Loucy (cell line): ENCODE measurements around the gene WNT4.

Experiments used
- H2AFZ ChIP-seq: fragments of 200-600 bp; sonication (generic); 2 replicates; pipeline ENCODE4 v1.6.0; 2016; ENCODE audit warnings: antibody characterized with exemption, mild to moderate bottlenecking, low read length, moderate library complexity
- H3F3A ChIP-seq: fragments of 200-600 bp; 2 replicates; pipeline ENCODE4 v1.6.0; 2016; ENCODE audit warnings: antibody characterized with exemption, low read depth, mild to moderate bottlenecking
- H3K27me3 ChIP-seq: fragments of 200-600 bp; sonication (generic); 2 replicates; pipeline ENCODE4 v1.6.1; 2014; ENCODE audit warnings: low read length, mild to moderate bottlenecking; ENCODE audit not compliant: insufficient read depth, poor library complexity, severe bottlenecking
- H3K36me3 ChIP-seq: fragments of 200-600 bp; sonication (generic); 2 replicates; pipeline ENCODE4 v1.6.1; 2016; ENCODE audit warnings: low read length; ENCODE audit not compliant: insufficient read depth
- H3K4me1 ChIP-seq: fragments of 200-600 bp; sonication (generic); 2 replicates; pipeline ENCODE4 v1.5.1; 2014; ENCODE audit warnings: low read length, mild to moderate bottlenecking; ENCODE audit not compliant: insufficient read depth, poor library complexity, severe bottlenecking
- H3K4me2 ChIP-seq: fragments of 200-600 bp; sonication (generic); 2 replicates; pipeline ENCODE4 v1.6.0; 2014; ENCODE audit warnings: antibody characterized with exemption, low read length, low read depth, mild to moderate bottlenecking; ENCODE audit not compliant: poor library complexity, severe bottlenecking
- H3K4me3 ChIP-seq: fragments of 200-600 bp; sonication (generic); 2 replicates; pipeline ENCODE4 v1.5.1; 2014; ENCODE audit warnings: low read length, mild to moderate bottlenecking, mixed read lengths; ENCODE audit not compliant: poor library complexity, severe bottlenecking
- H3K79me2 ChIP-seq: fragments of 200-600 bp; sonication (generic); 2 replicates; pipeline ENCODE4 v1.6.1; 2014; ENCODE audit warnings: low read length; ENCODE audit not compliant: insufficient read depth
- H3K9ac ChIP-seq: fragments of 200-600 bp; sonication (generic); 2 replicates; pipeline ENCODE4 v1.6.0; 2014; ENCODE audit warnings: mild to moderate bottlenecking, low read depth, low read length, moderate library complexity; ENCODE audit not compliant: poor library complexity, severe bottlenecking
- H3K9me2 ChIP-seq: fragments of 200-600 bp; sonication (generic); replicated peaks from 2 replicates; pipeline ENCODE4 v1.6.1; 2016; ENCODE audit warnings: low read depth, low read length, mixed read lengths
- H3K9me3 ChIP-seq: fragments of 200-600 bp; sonication (generic); 2 replicates; pipeline ENCODE4 v1.6.1; 2014; ENCODE audit warnings: mild to moderate bottlenecking, antibody characterized with exemption, low read length, low read depth; ENCODE audit not compliant: insufficient read depth
- H4K20me1 ChIP-seq: fragments of 200-600 bp; sonication (generic); 2 replicates; pipeline ENCODE4 v1.6.0; 2014; ENCODE audit warnings: antibody characterized with exemption, low read length, mild to moderate bottlenecking; ENCODE audit not compliant: insufficient read depth, poor library complexity, severe bottlenecking
- EZH2phosphoT487 ChIP-seq: fragments of 200-600 bp; IDR thresholded peaks from 2 replicates; pipeline ENCODE4 v1.6.1; 2018; ENCODE audit warnings: antibody characterized with exemption, mild to moderate bottlenecking, moderate library complexity, borderline replicate concordance
- TF ChIP-seq, protein P1 (sequence below): fragments of 200-600 bp; sonication (generic); conservative IDR thresholded peaks from 2 replicates; pipeline ENCODE4 v1.5.1; 2014; ENCODE audit warnings: mild to moderate bottlenecking, antibody characterized with exemption, low read length

WNT4 gene

DNA sequence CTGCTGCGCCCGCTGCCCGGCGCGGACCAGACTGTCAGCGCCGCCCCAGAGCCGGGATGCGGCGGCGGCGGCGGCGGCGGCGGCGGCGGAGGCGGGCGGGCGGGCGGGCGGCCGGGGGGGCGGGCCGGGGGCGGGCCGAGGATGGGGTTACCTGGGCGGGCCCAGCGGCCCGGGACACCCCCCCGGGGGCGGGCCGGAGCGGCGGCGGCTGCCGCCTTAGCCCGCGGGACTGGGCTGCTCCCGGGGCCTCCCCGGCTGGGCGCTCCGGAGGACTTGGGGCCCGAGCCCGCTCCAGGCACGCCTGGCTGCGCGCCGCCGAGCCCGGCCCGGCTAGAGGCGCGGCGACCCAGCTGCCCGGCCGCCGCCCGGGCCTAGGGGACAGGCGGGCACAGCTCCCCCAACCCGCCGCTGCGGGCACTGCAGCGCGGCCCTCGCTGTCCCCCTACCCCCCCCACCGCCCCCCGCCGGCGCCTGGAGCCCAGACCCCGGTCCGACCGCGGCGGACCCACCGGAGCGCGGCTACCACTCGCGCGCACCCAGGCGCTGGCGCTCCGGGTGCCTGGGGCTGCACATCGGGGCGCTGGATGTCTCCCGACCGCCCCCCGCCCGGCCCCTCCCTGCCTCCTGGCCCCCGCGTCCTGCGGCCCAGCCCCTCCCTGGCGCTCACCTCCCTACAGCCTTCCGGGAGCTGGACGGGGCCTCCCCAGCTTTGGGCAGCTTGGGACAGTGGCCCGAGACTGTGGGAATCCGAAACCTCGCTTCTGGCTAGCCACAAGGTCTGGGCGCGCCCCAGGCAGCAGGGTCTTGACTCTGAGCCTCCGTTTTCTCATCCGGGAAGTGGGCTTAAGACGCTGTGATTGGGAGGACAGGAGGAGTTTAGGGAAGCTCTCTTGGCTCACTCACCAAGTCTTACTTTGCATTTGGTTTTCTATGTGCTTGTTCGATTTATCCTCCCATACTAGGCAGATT lies at the start of gene WNT4:
WNT4 (minus strand) TSS at position 33 of the 969 bp plus-strand sequence. CDS start 175 bp downstream, outside the sequence.
- Histone ChIP-seq H3K27me3 (no peaks in the 10 kb centered on the region), H3K9me3 (no peaks in the 10 kb centered on the region), H3K9ac (no peak within 1 kb of the TSS), H3K4me2 (no peak within 1 kb of the TSS), H2AFZ (no peak within 1 kb of the TSS), H3K9me2 (no peaks in the 10 kb centered on the region), H3K79me2 (no peaks in the 10 kb centered on the region), H3K4me3 (no peak within 1 kb of the TSS), H3F3A (no peaks in the 10 kb centered on the region), H4K20me1 (no peaks in the 10 kb centered on the region), H3K36me3 (no peaks in the 10 kb centered on the region), H3K4me1 (no peaks in the 10 kb centered on the region)
- TF ChIP-seq, protein P1, sequence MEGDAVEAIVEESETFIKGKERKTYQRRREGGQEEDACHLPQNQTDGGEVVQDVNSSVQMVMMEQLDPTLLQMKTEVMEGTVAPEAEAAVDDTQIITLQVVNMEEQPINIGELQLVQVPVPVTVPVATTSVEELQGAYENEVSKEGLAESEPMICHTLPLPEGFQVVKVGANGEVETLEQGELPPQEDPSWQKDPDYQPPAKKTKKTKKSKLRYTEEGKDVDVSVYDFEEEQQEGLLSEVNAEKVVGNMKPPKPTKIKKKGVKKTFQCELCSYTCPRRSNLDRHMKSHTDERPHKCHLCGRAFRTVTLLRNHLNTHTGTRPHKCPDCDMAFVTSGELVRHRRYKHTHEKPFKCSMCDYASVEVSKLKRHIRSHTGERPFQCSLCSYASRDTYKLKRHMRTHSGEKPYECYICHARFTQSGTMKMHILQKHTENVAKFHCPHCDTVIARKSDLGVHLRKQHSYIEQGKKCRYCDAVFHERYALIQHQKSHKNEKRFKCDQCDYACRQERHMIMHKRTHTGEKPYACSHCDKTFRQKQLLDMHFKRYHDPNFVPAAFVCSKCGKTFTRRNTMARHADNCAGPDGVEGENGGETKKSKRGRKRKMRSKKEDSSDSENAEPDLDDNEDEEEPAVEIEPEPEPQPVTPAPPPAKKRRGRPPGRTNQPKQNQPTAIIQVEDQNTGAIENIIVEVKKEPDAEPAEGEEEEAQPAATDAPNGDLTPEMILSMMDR: no peak
- no peak for TF ChIP-seq EZH2phosphoT487

GRCh38 chr1:22190731-22191130 lies 47.8 kb upstream of the WNT4 start:
- Histone ChIP-seq H3K27me3 (no peaks in the 10 kb centered on the region), H3K4me2 (no peak overlapping the region), H2AFZ (no peak overlapping the region), H3K4me1 (no peaks in the 10 kb centered on the region), H3K9me3 (no peaks in the 10 kb centered on the region), H3F3A (no peaks in the 10 kb centered on the region), H4K20me1 (no peaks in the 10 kb centered on the region), H3K9ac (no peak overlapping the region), H3K36me3 (no peaks in the 10 kb centered on the region), H3K9me2 (no peaks in the 10 kb centered on the region), H3K79me2 (no peaks in the 10 kb centered on the region), H3K4me3 (no peak overlapping the region)
- TF ChIP-seq EZH2phosphoT487: no peak
- TF ChIP-seq, protein P1: no peak

DNA sequence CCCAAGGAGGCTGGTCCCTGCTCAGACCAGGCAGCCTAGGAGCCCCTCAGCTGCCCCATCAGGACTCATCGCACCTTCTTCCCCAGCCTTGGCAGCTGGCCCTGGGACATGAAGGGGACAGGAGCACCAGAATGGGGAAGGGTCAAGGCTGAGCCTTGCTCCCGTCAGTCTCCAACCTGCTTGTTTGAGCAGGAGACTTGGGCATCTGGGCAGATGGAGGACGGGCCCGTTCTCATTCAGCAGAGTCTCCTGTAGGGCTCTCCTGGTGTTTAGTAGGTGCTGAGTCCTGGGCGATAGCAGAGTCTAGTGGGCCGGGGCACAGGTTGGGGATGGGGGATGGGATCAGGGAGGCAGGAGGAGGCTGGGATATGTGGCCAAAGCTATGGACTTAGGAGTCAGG lies 47.4 kb upstream of the WNT4 start:
- Histone ChIP-seq H3K9me2 (no peaks in the 10 kb centered on the region), H3K4me3 (no peak overlapping the region), H3K27me3 (no peaks in the 10 kb centered on the region), H2AFZ (no peak overlapping the region), H3K9me3 (no peaks in the 10 kb centered on the region), H3K36me3 (no peaks in the 10 kb centered on the region), H3K9ac (no peak overlapping the region), H3K4me1 (no peaks in the 10 kb centered on the region), H3F3A (no peaks in the 10 kb centered on the region), H4K20me1 (no peaks in the 10 kb centered on the region), H3K79me2 (no peaks in the 10 kb centered on the region), H3K4me2 (no peak overlapping the region)
- TF ChIP-seq EZH2phosphoT487: no peak
- TF ChIP-seq, protein P1: no peak
